Activated CD4-positive, alpha-beta memory T cell treated with anti-CD3 and anti-CD28 coated beads, Interleukin-2, amount 10 ng/mL, durations not matched to agents 7 days and 5 days (primary cell): ENCODE measurements around the gene CRNKL1. TPM values are rescaled to one million over a fixed set of nuclear protein-coding genes. Genes with fewer than 3 reads are reported as not detected.
A peak's percentile ranks its signal among the peaks of the same experiment; 100 is the strongest.

ENCODE experiments used
- CTCF ChIA-PET: fragments of 350-600 bp; sonication (Branson Sonifier 250); formaldehyde crosslinking; loops from one replicate; lab custom pipeline; 2021; ENCODE audit warnings: antibody characterized with exemption, inconsistent platforms; lab: Charles Lee
- POLR2A ChIA-PET: fragments of 350-600 bp; sonication (Branson Sonifier 250); formaldehyde crosslinking; loops from one replicate; lab custom pipeline; 2021; ENCODE audit warnings: antibody characterized with exemption; lab: Charles Lee
- DNase-seq: peaks from one replicate; pipeline ENCODE4 v3.0.0-alpha.2; 2020
- H3K27ac Mint-ChIP-seq: one replicate; pipeline ENCODE4 v1.8.0; 2021; ENCODE audit warnings: mild to moderate bottlenecking, mixed read lengths
- H3K27me3 Mint-ChIP-seq: one replicate; pipeline ENCODE4 v1.8.0; 2021; ENCODE audit warnings: mixed read lengths
- H3K36me3 Mint-ChIP-seq: one replicate; pipeline ENCODE4 v1.8.0; 2021; ENCODE audit warnings: low read depth, mixed read lengths
- H3K4me1 Mint-ChIP-seq: one replicate; pipeline ENCODE4 v1.8.0; 2021; ENCODE audit warnings: mixed read lengths
- H3K4me3 Mint-ChIP-seq: one replicate; pipeline ENCODE4 v1.8.0; 2021; ENCODE audit warnings: mild to moderate bottlenecking, mixed read lengths
- H3K9me3 Mint-ChIP-seq: one replicate; pipeline ENCODE4 v1.8.0; 2021; ENCODE audit warnings: mixed read lengths
- total RNA-seq, 2 experiments: library from RNA; stranded (reverse); gene quantifications; one replicate each; pipeline ENCODE4 v1.2.3, GENCODE V29; 2021

The CRNKL1 gene
- 10 to 100 TPM; 20.4 to 21.8 TPM for total RNA-seq

- Mint-ChIP-seq H3K27me3 (peaks cover 5% of the 10 kb centered on the region), H3K9me3 (no peaks in the 10 kb centered on the region), H3K4me3 (peak within 1 kb of the TSS; percentile 92), H3K4me1 (peaks cover 21% of the 10 kb centered on the region), H3K27ac (peak within 1 kb of the TSS; percentile 90), H3K36me3 (peaks cover 35% of the 10 kb centered on the region)
- ChIA-PET CTCF (interaction anchor here (1.0 to 2.5 kb wide), 4 partner anchors 9 to 542 kb away, joined by 3 to 33 read pairs (median 4); partner anchors contain the start of gene NAA20), POLR2A (interaction anchor here (0.7 to 3.8 kb wide), 11 partner anchors 9 to 1545 kb away, joined by 3 to 43 read pairs (median 8); partner anchors contain the start of genes NAA20 and SEC23B)
- DNase-seq, result peak; percentile 97
Measured at GRCh38 chr20:20052074-20052970, at the start of gene CRNKL1, which contains the start of gene CFAP61. TSS of gene CRNKL1 (minus strand) at chr20:20052466. CDS start at chr20:20052342, 124 bp downstream. TSS of gene CFAP61 (plus strand) at chr20:20052532. CDS start at chr20:20056654, 4,122 bp downstream.

GRCh38 chr20:20100881-20101280, 48.6 kb upstream of the CRNKL1 start:
- no peaks in the 10 kb centered on the region for H3K4me1 Mint-ChIP-seq
- H3K4me3 Mint-ChIP-seq, result no peak overlapping the region
- no peak for DNase-seq
- H3K27me3 Mint-ChIP-seq, result peaks cover 5% of the 10 kb centered on the region
- ChIA-PET POLR2A (no interaction called here), CTCF (interaction anchor here (1.7 kb wide), 1 partner anchor 85 kb away, joined by 3 read pairs; the partner anchor contains the start of gene NAA20)
- H3K9me3 Mint-ChIP-seq, result no peaks in the 10 kb centered on the region
- no peaks in the 10 kb centered on the region for H3K36me3 Mint-ChIP-seq
- no peak overlapping the region for H3K27ac Mint-ChIP-seq

GRCh38 chr20:20096421-20096820, 44.2 kb upstream of the CRNKL1 start:
- no peak for DNase-seq
- H3K4me3 Mint-ChIP-seq, result no peak overlapping the region
- ChIA-PET CTCF (no interaction called here), POLR2A (no interaction called here)
- H3K27ac Mint-ChIP-seq, result no peak overlapping the region
- H3K4me1 Mint-ChIP-seq, result no peaks in the 10 kb centered on the region
- no peaks in the 10 kb centered on the region for H3K36me3 Mint-ChIP-seq
- peaks cover 14% of the 10 kb centered on the region for H3K27me3 Mint-ChIP-seq
- no peaks in the 10 kb centered on the region for H3K9me3 Mint-ChIP-seq

GRCh38 chr20:20095114-20095872, 43.0 kb upstream of the CRNKL1 start:
- POLR2A ChIA-PET, result no interaction called here
- H3K36me3 Mint-ChIP-seq, result no peaks in the 10 kb centered on the region

GRCh38 chr20:20094410-20094809, 42.1 kb upstream of the CRNKL1 start:
- H3K4me3 Mint-ChIP-seq, result no peak overlapping the region
- no peaks in the 10 kb centered on the region for H3K36me3 Mint-ChIP-seq
- peaks cover 13% of the 10 kb centered on the region for H3K27me3 Mint-ChIP-seq
- no peak overlapping the region for H3K27ac Mint-ChIP-seq
- DNase-seq, result no peak
- no peaks in the 10 kb centered on the region for H3K4me1 Mint-ChIP-seq
- POLR2A ChIA-PET, result no interaction called here
- CTCF ChIA-PET, result interaction anchor here (0.7 kb wide), 1 partner anchor 11 kb away, joined by 3 read pairs; no protein-coding TSS in a partner anchor
- no peaks in the 10 kb centered on the region for H3K9me3 Mint-ChIP-seq

More at GRCh38 chr20:20095114-20095872, 43.0 kb upstream of the CRNKL1 start:
- Mint-ChIP-seq H3K9me3 (no peaks in the 10 kb centered on the region), H3K4me3 (no peak overlapping the region), H3K27ac (no peak overlapping the region), H3K27me3 (peaks cover 17% of the 10 kb centered on the region), H3K4me1 (no peaks in the 10 kb centered on the region)
- CTCF ChIA-PET, result interaction anchor here (0.7 kb wide), 1 partner anchor 12 kb away, joined by 3 read pairs; no protein-coding TSS in a partner anchor
- DNase-seq, result no peak

GRCh38 chr20:20092827-20093226, 40.6 kb upstream of the CRNKL1 start:
- Mint-ChIP-seq H3K36me3 (no peaks in the 10 kb centered on the region), H3K9me3 (no peaks in the 10 kb centered on the region), H3K27ac (no peak overlapping the region), H3K27me3 (peaks cover 13% of the 10 kb centered on the region), H3K4me3 (no peak overlapping the region), H3K4me1 (no peaks in the 10 kb centered on the region)
- ChIA-PET CTCF (no interaction called here), POLR2A (no interaction called here)
- DNase-seq, result no peak

- peaks cover 8% of the 10 kb centered on the region for H3K27me3 Mint-ChIP-seq
- H3K9me3 Mint-ChIP-seq, result no peaks in the 10 kb centered on the region
- H3K27ac Mint-ChIP-seq, result no peak overlapping the region
- no peak overlapping the region for H3K4me3 Mint-ChIP-seq
- DNase-seq, result no peak
- ChIA-PET CTCF (no interaction called here), POLR2A (no interaction called here)
- H3K4me1 Mint-ChIP-seq, result no peaks in the 10 kb centered on the region
- H3K36me3 Mint-ChIP-seq, result no peaks in the 10 kb centered on the region
Measured at GRCh38 chr20:20089939-20090338, 37.7 kb upstream of the CRNKL1 start.

- Mint-ChIP-seq H3K4me3 (no peak overlapping the region), H3K27ac (no peak overlapping the region), H3K9me3 (no peaks in the 10 kb centered on the region), H3K36me3 (no peaks in the 10 kb centered on the region), H3K27me3 (peaks cover 9% of the 10 kb centered on the region), H3K4me1 (no peaks in the 10 kb centered on the region)
- ChIA-PET POLR2A (no interaction called here), CTCF (no interaction called here)
- DNase-seq, result no peak
Measured at GRCh38 chr20:20089018-20089417, 36.8 kb upstream of the CRNKL1 start.

- Mint-ChIP-seq H3K4me1 (peaks cover 2% of the 10 kb centered on the region), H3K9me3 (no peaks in the 10 kb centered on the region), H3K4me3 (no peak overlapping the region), H3K27ac (no peak overlapping the region), H3K36me3 (no peaks in the 10 kb centered on the region), H3K27me3 (peaks cover 18% of the 10 kb centered on the region)
- POLR2A ChIA-PET, result no interaction called here
- DNase-seq, result no peak
- CTCF ChIA-PET, result no interaction called here
Measured at GRCh38 chr20:20085812-20086211, 33.5 kb upstream of the CRNKL1 start.

GRCh38 chr20:20085071-20085470, 32.8 kb upstream of the CRNKL1 start:
- DNase-seq, result no peak
- Mint-ChIP-seq H3K27ac (no peak overlapping the region), H3K4me3 (no peak overlapping the region), H3K27me3 (peaks cover 18% of the 10 kb centered on the region), H3K4me1 (peaks cover 2% of the 10 kb centered on the region), H3K36me3 (no peaks in the 10 kb centered on the region), H3K9me3 (no peaks in the 10 kb centered on the region)
- CTCF ChIA-PET, result no interaction called here
- POLR2A ChIA-PET, result no interaction called here

- DNase-seq, result no peak
- Mint-ChIP-seq H3K4me1 (peaks cover 2% of the 10 kb centered on the region), H3K27me3 (peaks cover 18% of the 10 kb centered on the region), H3K36me3 (no peaks in the 10 kb centered on the region), H3K4me3 (no peak overlapping the region), H3K9me3 (no peaks in the 10 kb centered on the region), H3K27ac (no peak overlapping the region)
- ChIA-PET POLR2A (no interaction called here), CTCF (interaction anchor here (1.1 to 1.9 kb wide), 2 partner anchors 153 to 512 kb away, joined by 4 to 11 read pairs; no protein-coding TSS in a partner anchor)
Measured at GRCh38 chr20:20084296-20084752, 32.1 kb upstream of the CRNKL1 start.

- Mint-ChIP-seq H3K9me3 (no peaks in the 10 kb centered on the region), H3K4me3 (no peak overlapping the region), H3K27me3 (peaks cover 22% of the 10 kb centered on the region), H3K4me1 (peaks cover 2% of the 10 kb centered on the region), H3K36me3 (no peaks in the 10 kb centered on the region), H3K27ac (no peak overlapping the region)
- ChIA-PET POLR2A (no interaction called here), CTCF (interaction anchor here (0.6 to 1.9 kb wide), 4 partner anchors 11 to 513 kb away, joined by 3 to 11 read pairs (median 4); no protein-coding TSS in a partner anchor)
- no peak for DNase-seq
Measured at GRCh38 chr20:20083807-20084206, 31.5 kb upstream of the CRNKL1 start.
